GM12892 (cell line): ENCODE results near the gene ADORA2B.

Experiments used
- POLR2A ChIP-seq: IDR thresholded peaks from 2 replicates; pipeline ENCODE4 v1.6.1; 2011; ENCODE audit warnings: low read depth, low read length, control low read depth
- POLR2AphosphoS5 ChIP-seq: IDR thresholded peaks from 2 replicates; pipeline ENCODE4 v1.6.1; 2011; ENCODE audit warnings: low read depth, low read length, control low read depth

DNA sequence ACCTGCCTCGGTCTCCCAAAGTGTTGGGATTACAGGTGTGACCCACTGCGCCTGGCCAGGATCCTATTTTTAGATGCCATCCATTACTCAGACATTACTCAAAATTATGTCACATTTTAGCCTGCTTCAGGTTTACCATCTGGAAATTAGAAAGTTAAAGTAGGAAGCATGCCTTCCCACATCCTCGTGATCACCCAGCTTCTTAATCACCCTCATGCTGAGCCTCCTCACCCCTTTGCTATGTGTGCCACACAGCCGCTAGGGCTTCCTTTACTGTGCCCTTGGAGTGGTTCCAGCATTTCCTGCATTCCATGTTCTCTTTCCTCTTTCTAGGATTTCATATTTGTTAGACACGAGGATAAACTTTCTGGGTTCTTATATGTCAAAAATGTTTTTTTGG, 9.3 kb downstream of the ADORA2B start:
- TF ChIP-seq POLR2A (no peak), POLR2AphosphoS5 (no peak)
